GM12801 (cell line): ENCODE data around the gene TKT.

Experiments
- CTCF ChIP-seq: IDR thresholded peaks from one replicate; pipeline ENCODE4 v1.5.1; 2011; ENCODE audit warnings: control low read depth; ENCODE audit not compliant: insufficient read length; ENCODE audit errors: extremely low read depth

Gene TKT

GRCh38 chr3:53179580-53179979 is 76.2 kb downstream of the TKT start:
- no peak for TF ChIP-seq CTCF

- no peak for TF ChIP-seq CTCF
Measured at GRCh38 chr3:53178246-53178645, 77.6 kb downstream of the TKT start.

- no peak for TF ChIP-seq CTCF
Measured at GRCh38 chr3:53175613-53176540, 79.9 kb downstream of the TKT start.
